HG03108 (cell line): ENCODE results near the gene RFNG.

ENCODE experiments used
- ATAC-seq: cut with Tn5 transposase; IDR thresholded peaks from one replicate; pipeline ENCODE4 v1.9.1; 2021; ENCODE audit warnings: moderate library complexity; ENCODE audit not compliant: unreplicated experiment

RFNG gene

DNA sequence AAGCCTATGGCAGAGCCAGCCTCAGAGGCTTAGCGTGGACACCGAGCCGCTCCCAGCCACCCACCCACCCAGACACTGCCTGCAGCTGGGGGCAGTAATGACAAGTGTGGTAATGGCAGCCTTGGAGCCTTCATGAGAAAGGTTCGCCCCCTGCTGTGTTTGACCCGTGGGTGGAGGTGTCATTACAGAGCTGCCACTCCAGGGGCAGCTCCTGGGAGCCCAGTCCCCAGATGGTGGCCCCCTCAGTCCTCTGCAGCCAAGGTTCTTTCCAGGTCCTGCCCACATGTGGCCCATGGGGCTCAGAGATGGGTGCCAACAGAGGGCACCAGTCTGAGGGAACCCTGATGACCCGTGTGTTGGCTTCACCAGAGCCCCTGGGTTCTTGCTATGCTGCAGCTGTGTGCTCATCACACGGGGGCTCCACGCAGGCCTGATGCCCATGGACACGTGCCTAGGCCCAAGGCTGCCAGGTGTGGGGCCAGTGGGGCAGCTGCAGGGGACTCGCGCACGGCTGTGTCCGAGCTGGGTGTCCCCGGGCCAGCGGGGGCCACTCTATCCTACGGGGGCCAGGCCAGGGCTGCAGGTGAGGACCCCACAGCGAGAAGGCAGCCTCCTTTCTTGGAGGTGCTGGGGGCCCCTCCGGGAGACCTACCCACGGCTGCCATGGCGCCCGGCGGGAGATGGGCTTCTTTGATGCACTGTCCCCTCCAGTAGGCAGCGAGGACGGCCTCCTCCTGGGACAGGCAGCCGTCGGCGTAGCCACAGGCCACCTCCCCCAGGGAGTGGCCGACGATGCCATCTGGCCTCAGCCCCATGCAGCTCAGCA, 38.3 kb upstream of the RFNG start:
- ATAC-seq: no peak

DNA sequence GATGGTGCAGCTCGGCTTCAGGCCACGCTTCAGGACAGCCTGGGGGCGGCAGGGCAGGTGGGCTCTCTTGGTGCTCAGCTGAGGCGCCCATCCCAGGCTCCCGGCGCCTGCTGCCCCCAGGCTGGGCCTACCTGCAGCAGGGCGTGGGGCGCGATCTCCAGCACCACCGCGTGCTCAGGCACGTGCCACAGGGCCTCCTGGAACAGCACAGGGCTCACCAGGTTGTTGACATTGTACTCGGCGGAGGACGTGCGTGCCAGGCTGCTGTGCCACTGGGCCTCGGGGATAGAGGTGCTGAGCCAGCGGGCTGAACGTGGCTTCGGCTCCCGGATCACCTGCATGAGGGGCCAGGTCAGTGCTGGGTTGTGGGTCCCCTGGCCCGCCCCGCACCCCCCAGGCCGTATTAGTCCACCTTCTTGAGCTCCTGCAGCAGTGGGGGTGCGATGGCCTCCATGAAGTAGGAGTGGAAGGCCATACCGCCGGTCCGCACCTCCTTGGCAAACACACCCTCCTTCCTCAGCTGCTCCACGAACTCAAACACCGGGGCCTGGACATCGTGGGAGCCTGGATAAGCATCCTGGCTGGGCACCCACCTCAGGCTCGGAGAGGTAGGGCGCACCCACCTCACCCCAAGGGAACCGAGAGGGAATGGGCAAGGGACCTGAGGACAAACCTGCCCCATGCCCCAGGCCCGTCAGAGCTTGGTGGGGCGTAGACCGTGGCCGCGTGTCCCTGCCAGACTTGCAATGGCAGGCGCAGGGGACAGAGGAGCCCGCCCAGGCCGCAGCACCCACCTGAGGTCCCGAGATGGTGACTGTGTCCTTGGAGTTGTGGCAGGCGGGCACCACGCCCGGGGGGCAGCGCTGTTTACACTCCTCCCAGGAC, 37.5 kb upstream of the RFNG start:
- ATAC-seq: no peak

GRCh38 chr17:82087961-82088837, 36.6 kb upstream of the RFNG start:
- no peak for ATAC-seq

DNA sequence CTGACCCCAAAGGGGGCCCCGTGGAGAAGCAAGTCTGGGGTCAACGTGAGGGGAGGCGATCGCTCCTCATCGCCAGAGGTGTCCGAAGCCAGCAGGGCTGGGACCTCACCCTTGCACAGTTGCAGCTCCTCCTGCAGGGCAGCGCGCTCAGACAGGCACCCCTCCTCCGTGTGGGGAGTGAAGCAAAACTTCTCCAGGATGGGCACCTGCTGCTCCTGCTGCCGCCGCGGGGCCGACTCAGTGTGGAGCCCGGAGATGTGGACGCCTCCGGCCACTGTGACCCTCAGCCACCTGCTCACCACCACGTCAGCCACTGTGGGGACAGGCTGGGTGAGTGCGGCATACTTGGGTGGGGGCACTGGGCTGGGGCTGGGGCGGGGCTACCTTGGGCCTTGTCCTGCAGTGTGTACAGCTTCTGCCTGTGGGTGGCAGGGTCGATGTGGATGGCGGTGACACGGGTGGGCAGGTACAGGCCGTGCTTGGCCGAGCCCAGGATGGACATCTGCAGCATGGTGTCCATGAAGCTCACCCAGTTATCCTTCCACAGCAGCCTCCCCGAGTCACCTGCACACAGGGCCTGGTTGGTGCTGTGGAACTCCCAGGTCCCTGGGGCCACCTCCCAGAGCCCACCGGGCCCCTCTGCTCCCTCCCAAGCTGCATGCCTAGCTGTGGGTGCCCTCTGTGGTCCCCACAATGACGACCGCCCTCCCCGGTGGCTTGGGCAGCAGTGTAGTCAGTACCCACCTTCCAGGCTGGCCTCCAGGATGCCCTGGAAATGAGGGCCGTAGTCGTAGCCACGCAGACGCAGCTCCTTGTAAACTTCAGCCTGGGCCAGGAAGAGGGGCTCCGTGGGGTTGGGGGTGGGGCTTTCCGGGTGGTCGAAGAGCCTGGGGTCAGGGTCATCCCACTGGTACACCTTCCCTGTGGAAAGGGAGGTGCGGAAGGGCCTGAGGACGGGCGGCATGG, 35.6 kb upstream of the RFNG start:
- no peak for ATAC-seq

DNA sequence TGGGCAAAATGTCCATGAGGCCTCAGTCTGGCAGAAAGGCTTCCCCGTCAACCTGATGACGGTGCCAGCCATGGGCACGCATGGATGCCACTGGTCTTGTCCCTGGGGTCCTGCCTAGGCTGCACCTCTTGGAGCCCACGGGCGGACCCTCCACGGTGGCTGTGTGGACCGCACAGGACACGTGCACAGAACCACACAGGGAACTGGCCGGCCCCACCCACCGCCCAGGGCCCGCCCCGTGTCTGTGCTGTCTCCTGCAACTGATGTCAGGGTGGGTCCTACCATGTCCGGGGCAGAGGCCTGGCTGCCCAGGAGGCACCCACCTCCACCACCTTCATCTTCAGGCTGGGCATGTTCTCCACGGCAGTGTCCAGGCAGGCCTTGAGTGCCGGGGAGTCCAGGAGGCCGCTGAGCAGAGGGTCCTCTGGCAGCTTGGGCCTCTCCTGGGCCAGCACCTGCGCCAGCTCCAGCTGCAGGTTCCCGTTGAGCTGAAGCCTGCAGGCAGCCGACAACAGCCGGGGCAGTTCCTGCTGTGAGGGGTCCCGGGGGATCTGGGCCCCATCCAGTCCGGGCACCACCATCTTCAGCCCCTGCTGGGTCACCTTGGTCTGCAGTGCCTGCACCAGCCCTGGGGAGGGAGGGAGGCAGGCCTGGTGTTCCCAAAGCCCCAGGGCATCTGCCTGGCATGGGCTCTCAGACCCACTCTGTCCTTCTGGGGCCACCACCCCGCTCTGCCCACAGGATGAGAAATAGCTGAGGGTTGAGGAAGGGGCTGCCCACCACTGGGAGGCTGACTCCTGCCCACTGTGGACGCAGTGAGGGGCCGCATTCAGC, 34.5 kb upstream of the RFNG start:
- ATAC-seq: no peak

- ATAC-seq: no peak
These were observed 33.6 kb upstream of the RFNG start for GRCh38 chr17:82085031-82085861.

- ATAC-seq: no peak
These were observed 32.9 kb upstream of the RFNG start for GRCh38 chr17:82084373-82085030.

DNA sequence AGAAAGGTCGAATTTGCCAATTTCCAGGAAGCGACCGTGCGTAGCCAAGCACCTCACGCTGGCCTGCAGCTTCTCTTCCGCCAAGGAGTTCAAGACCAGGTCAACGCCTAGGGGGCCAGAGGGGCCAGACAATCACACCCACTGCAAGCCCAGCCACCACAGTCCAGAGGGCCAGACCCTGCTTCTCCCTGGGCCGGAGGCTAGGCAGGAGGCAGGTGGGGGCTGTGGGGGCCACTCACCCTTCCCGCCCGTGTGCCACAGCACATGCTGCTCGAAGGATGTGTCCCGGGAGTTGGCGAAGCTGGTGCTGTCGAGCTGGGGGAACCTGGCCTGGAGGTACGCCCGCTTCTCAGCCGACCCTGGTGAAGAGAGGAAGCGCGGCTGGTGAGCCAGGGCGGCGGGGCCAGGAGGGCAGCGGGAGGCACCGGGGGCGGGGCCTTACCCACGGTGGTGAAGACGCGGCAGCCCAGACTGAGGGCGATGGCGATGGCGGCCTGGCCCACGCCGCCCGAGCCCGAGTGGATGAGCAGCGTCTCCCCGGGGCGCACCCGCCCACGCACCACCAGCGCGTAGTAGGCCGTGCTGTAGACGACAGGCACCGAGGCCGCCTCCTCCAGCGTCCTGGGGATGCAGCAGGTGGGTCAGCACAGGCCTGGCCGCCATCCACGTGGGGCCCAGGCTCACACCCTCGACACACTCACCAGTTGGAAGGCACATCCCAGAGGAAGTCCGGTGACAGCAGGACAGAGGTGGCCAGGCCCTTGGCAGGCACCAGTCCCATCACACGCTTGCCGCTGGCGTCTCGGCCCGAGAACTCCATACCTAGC, 32.1 kb upstream of the RFNG start:
- ATAC-seq: no peak

- ATAC-seq: no peak
These were observed 31.4 kb upstream of the RFNG start for GRCh38 chr17:82083009-82083408.

DNA sequence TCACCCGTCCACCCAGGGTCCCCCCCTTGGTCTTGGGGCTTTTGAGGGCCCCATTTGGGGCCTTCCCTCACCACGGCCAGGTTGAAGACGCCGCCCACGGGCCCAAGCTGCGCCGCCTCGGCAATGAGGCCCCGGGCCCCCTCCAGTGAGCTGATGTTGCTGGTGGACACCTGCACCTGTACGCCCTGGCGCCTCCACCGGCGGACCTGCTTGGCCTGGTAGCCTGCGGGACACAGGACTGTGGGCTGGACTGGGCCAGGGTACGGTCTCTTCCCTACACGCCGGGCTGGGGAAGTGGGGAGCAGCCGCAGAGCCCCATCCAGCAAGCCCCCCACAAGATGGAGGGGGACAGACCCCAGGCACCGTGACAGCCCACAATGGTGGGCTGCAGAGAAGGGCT, 30.8 kb upstream of the RFNG start:
- ATAC-seq: no peak

DNA sequence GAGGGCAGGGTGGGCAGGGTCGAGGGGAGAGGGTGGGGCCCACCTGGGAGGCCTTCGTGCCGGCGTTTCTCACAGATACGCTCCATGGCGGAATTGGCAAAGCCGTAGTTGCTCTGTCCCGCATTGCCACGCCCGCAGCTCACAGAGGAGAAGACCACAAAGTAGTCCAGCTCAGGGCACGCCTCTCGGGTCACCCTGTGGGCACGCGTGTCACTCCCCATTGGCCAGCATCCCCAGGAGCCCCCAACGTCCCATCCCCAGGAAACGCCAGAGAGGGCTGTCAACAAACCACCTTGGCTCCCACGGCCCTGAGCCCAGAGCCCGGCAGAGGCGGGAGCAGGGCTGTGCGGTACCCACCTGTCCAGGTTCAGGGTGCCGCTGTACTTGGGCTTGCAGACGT, 30.4 kb upstream of the RFNG start:
- ATAC-seq: no peak

DNA sequence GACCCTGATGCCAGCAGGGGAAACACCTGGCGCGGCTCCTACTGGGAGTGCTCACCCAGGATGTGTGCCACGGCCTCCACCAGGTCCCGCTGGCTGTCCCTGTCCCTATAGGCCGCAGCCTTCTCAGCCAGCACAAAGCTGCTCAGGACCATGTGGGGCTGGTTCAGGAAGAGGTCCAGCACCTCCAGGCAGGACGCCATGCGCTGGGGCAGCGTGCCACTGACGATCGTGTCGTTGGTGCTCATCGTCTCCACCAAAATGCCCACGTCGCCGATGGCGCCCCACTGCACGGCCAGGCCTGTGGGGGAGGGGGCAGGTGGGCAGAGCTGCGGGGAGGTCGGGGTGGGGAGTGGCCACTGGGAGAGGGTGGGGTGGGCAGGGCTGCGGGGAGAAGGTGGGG, 29.9 kb upstream of the RFNG start:
- no peak for ATAC-seq

- no peak for ATAC-seq
These were observed 29.3 kb upstream of the RFNG start for GRCh38 chr17:82080789-82081464.

GRCh38 chr17:82080048-82080788, 28.6 kb upstream of the RFNG start:
- no peak for ATAC-seq

- ATAC-seq: no peak
These were observed 27.5 kb upstream of the RFNG start for GRCh38 chr17:82079001-82079677.
